ENCODE measurements around the gene CDKN3. TPM values are rescaled to one million over a fixed set of nuclear protein-coding genes. Genes with fewer than 3 reads are reported as not detected.
"Not testable (repeated sequence)": the region's sequence is repeated elsewhere in the genome, so short reads cannot be mapped to it uniquely, and the experiment has no call there.

CDKN3 gene
- total RNA-seq, 2 experiments from 2014 or later = 82.6 to 96.0 TPM

DNA sequence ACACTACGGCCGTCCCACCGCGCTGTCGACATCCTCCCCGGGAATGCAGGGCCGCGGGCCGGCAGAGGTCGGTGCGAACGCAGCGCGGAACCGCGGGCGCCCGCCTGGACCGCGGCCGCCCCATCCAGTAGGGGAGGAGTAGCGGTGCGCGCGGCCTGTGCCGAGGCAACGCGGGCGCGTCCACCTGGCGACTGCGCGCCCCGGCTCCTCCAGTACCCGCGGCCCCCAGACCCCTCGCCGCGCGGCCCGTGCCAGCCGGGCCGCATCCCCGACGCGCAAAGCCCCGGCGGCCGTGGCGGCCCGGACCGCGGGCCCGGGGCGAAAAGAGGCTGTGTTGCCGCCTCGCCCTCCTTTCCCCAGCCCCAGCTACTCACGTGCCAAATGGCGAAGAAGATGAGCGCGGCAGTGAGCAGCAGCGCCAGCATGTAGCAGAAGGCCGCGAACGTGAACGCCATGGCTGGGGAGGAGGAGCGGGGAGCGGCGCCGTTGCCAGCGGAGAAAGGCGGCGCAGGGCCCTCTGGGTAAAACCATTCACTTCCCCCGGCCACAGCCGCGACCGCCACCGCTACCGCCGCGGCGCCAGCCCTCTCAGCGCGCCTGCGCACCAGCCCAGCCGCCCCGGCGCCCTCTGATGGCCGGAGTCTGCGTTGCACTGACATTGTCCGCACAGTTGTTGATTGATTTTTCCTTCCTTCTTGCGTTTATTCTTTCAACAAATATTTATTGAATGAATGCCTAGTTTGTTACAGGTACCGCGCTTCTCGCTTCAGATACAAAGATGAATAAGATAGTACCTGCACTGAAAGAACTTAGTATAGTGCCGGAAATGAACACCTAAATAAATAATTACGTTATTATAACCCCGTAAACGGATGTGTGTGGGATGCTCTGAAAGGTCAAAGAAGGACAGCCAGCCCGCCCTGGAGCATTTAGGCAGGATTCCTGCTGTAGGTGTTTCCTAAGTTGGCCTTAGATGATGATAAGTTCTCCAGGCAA is 44.4 kb downstream of the CDKN3 start, which contains the start of gene CNIH1:
Gene CNIH1, minus strand, starts transcription at position 502 of the 996 bp plus-strand sequence. Its CDS starts 47 bp downstream, at position 455.
- DNase-seq (peak; percentile 94), ATAC-seq (peak; percentile 95)
- H3K4me3 Mint-ChIP-seq = peak within 1 kb of the TSS; percentile 89
- peak within 1 kb of the TSS; percentile 90 for H3K27ac Mint-ChIP-seq
- peaks cover 42% of the 10 kb centered on the region for H3K4me1 Mint-ChIP-seq
- H3K27me3 Mint-ChIP-seq = peaks cover 13% of the 10 kb centered on the region
- H3K36me3 Mint-ChIP-seq = peaks cover 21% of the 10 kb centered on the region
- no peaks in the 10 kb centered on the region for H3K9me3 Mint-ChIP-seq (ENCODE audit: low read depth)
- CTCF ChIA-PET = interaction anchor here (0.6 to 2.6 kb wide), 6 partner anchors 10 to 123 kb away, joined by 3 to 15 read pairs (median 4); partner anchors contain the start of gene CDKN3

- peaks cover 20% of the 10 kb centered on the region for H3K27me3 Mint-ChIP-seq
- H3K4me3 Mint-ChIP-seq; ATAC-seq; H3K27ac Mint-ChIP-seq; DNase-seq; H3K9me3 Mint-ChIP-seq (ENCODE audit: low read depth): not testable (repeated sequence)
- peaks cover 30% of the 10 kb centered on the region for H3K4me1 Mint-ChIP-seq
- CTCF ChIA-PET = interaction anchor here (1.1 to 2.6 kb wide), 3 partner anchors 11 to 46 kb away, joined by 3 to 15 read pairs (median 4); partner anchors contain the start of gene CDKN3
- H3K36me3 Mint-ChIP-seq = peaks cover 17% of the 10 kb centered on the region
Measured at GRCh38 chr14:54442961-54443360, 46.2 kb downstream of the CDKN3 start.

DNA sequence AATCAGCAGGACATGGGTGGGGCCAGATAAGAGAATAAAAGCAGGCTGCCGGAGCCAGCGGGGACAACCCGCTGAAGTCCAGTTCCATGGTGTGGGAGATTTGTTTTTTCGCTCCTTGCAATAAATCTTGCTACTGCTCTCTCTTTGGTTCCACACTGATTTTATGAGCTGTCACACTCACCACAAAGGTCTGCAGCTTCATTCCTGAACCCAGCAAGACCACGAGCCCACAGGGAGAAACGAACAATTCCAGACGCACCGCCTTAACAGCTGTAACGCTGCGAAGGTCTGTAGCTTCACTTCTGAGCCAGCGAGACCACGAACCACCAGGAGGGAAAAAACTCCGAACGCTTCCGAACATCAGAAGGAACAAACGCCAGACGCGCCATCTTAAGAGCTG is 47.2 kb downstream of the CDKN3 start:
- H3K4me1 Mint-ChIP-seq = peaks cover 24% of the 10 kb centered on the region
- CTCF ChIA-PET = interaction anchor here (2.0 to 2.6 kb wide), 2 partner anchors 12 to 47 kb away, joined by 4 to 15 read pairs; partner anchors contain the start of gene CDKN3
- H3K27ac Mint-ChIP-seq = no peak overlapping the region
- H3K4me3 Mint-ChIP-seq = no peak overlapping the region
- peaks cover 13% of the 10 kb centered on the region for H3K36me3 Mint-ChIP-seq
- no peak for ATAC-seq
- no peak for DNase-seq
- peaks cover 27% of the 10 kb centered on the region for H3K27me3 Mint-ChIP-seq
- no peaks in the 10 kb centered on the region for H3K9me3 Mint-ChIP-seq (ENCODE audit: low read depth)

DNA sequence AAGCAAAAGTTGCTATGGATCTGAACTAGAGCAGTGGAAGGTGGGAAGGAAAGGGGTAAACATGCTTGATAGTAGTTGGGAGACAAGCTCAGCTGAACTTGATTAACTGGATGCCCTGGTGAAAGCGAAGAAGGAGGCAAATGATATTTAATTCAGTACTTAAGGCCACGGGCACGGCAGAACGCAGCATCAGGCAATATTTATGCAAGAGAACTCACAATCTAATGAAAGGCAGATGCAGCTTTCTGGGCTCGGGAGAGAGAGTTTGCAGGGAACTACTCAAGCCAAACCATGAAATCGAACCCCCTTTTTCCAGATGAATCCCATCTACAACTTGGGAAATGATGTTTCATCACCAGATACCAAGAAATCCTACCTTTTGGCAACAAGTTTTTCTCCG is 47.9 kb downstream of the CDKN3 start:
- no peak for DNase-seq
- no peak for ATAC-seq
- Mint-ChIP-seq H3K36me3 (peaks cover 8% of the 10 kb centered on the region), H3K27me3 (peaks cover 30% of the 10 kb centered on the region), H3K9me3 (ENCODE audit: low read depth) (no peaks in the 10 kb centered on the region), H3K4me3 (no peak overlapping the region), H3K4me1 (peaks cover 20% of the 10 kb centered on the region), H3K27ac (no peak overlapping the region)
- CTCF ChIA-PET = interaction anchor here (2.0 kb wide), 1 partner anchor 12 kb away, joined by 4 read pairs; no protein-coding TSS in a partner anchor

DNA sequence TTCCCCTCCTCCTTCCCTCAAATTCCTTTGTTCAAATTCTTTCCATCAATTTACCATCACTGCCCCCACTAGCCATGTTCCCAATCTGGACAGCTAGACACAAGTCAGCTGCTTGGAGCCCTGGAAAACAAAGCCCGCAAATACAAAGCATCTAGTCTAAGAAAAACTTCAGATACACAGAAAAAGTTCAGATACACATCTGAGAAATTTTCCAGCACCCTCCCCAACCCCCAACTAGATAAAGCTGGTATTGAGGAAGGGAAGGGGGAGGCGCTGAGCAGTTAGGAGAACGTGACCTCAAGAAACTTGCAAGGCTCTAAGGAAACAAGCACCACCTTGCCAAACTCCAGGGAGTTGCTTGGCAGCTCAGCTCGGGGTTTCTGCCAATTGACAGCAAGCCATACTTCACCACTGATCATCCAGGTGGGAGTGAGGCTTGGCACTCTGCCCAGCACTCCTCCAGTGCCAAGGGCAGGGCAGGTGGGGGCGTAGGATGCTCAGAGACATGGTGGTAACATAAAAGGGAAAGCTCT is 49.4 kb downstream of the CDKN3 start:
- Mint-ChIP-seq H3K4me1 (peaks cover 17% of the 10 kb centered on the region), H3K9me3 (ENCODE audit: low read depth) (no peaks in the 10 kb centered on the region), H3K27ac (no peak overlapping the region), H3K27me3 (peaks cover 30% of the 10 kb centered on the region), H3K36me3 (peaks cover 2% of the 10 kb centered on the region), H3K4me3 (no peak overlapping the region)
- CTCF ChIA-PET = interaction anchor here (0.8 kb wide), 1 partner anchor 33 kb away, joined by 3 read pairs; no protein-coding TSS in a partner anchor
- DNase-seq (no peak), ATAC-seq (no peak)

DNA sequence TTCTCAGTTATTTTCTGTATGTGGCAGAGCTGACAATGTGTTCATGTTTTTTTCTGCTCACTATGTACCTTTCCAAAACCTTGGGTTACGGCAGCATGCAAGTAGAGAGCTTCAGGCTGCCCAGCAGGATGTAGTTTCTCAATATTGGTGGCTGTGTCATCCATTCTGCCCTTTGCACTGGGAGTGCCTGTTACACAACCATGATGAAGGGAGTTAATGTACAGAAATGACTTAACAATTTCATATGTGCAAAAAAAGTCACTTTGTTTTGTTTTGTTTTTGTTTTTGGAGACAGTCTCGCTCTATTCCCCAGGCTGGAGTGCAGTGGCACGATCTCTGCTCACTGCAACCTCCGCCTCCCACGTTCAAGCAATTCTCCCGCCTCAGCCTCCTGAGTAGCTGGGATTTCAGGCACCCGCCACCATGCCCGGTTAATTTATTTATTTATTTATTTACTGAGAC is 50.5 kb downstream of the CDKN3 start:
- ATAC-seq (no peak), DNase-seq (no peak)
- CTCF ChIA-PET = interaction anchor here (0.8 kb wide), 1 partner anchor 37 kb away, joined by 3 read pairs; no protein-coding TSS in a partner anchor
- H3K4me3 Mint-ChIP-seq = no peak overlapping the region
- peaks cover 26% of the 10 kb centered on the region for H3K27me3 Mint-ChIP-seq
- no peak overlapping the region for H3K27ac Mint-ChIP-seq
- no peaks in the 10 kb centered on the region for H3K9me3 Mint-ChIP-seq (ENCODE audit: low read depth)
- H3K36me3 Mint-ChIP-seq = no peaks in the 10 kb centered on the region
- H3K4me1 Mint-ChIP-seq = peaks cover 8% of the 10 kb centered on the region

DNA sequence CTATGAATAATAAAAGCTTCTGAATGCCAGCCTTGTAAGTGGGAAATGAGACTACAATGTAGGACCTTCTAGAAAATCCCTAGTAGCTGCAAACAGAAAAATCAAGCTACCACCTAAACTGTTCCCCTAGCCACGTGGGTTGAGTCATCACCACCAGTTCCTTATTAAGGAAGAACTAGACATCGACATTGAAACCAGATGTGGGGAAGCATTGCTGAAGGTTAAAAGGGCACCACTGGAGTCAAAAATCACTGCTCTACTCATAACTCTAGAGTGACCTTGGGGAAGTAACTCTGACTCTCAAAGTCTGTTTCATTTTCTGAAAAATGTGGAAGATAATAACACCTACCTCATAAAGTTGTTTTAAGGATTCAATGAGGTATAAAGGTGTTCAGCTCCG is 53.7 kb downstream of the CDKN3 start:
- DNase-seq (no peak), ATAC-seq (no peak)
- Mint-ChIP-seq H3K36me3 (no peaks in the 10 kb centered on the region), H3K27ac (no peak overlapping the region), H3K9me3 (ENCODE audit: low read depth) (no peaks in the 10 kb centered on the region), H3K4me3 (no peak overlapping the region), H3K4me1 (peaks cover 6% of the 10 kb centered on the region), H3K27me3 (peaks cover 20% of the 10 kb centered on the region)
- CTCF ChIA-PET = no interaction called here

- no peak for DNase-seq
- Mint-ChIP-seq H3K9me3 (ENCODE audit: low read depth) (no peaks in the 10 kb centered on the region), H3K36me3 (no peaks in the 10 kb centered on the region), H3K27me3 (peaks cover 17% of the 10 kb centered on the region), H3K4me3 (no peak overlapping the region), H3K27ac (no peak overlapping the region), H3K4me1 (peaks cover 6% of the 10 kb centered on the region)
- CTCF ChIA-PET = no interaction called here
- ATAC-seq = no peak
Measured at GRCh38 chr14:54451121-54451601, 54.4 kb downstream of the CDKN3 start.

- Mint-ChIP-seq H3K27ac (no peak overlapping the region), H3K27me3 (peaks cover 12% of the 10 kb centered on the region), H3K4me1 (peaks cover 6% of the 10 kb centered on the region), H3K4me3 (no peak overlapping the region), H3K9me3 (ENCODE audit: low read depth) (no peaks in the 10 kb centered on the region), H3K36me3 (no peaks in the 10 kb centered on the region)
- DNase-seq (no peak), ATAC-seq (no peak)
- CTCF ChIA-PET = no interaction called here
Measured at GRCh38 chr14:54451961-54452360, 55.2 kb downstream of the CDKN3 start.

- DNase-seq (no peak), ATAC-seq (no peak)
- H3K36me3 Mint-ChIP-seq = no peaks in the 10 kb centered on the region
- peaks cover 9% of the 10 kb centered on the region for H3K27me3 Mint-ChIP-seq
- H3K9me3 Mint-ChIP-seq (ENCODE audit: low read depth) = no peaks in the 10 kb centered on the region
- CTCF ChIA-PET = interaction anchor here (1.1 kb wide), 1 partner anchor 320 kb away, joined by 4 read pairs; no protein-coding TSS in a partner anchor
- H3K4me1 Mint-ChIP-seq = peaks cover 6% of the 10 kb centered on the region
- H3K27ac Mint-ChIP-seq = no peak overlapping the region
- H3K4me3 Mint-ChIP-seq = no peak overlapping the region
Measured at GRCh38 chr14:54453252-54453651, 56.4 kb downstream of the CDKN3 start.

- ATAC-seq; H3K27ac Mint-ChIP-seq; DNase-seq; H3K36me3 Mint-ChIP-seq; H3K4me1 Mint-ChIP-seq; CTCF ChIA-PET; H3K27me3 Mint-ChIP-seq; H3K4me3 Mint-ChIP-seq; H3K9me3 Mint-ChIP-seq (ENCODE audit: low read depth): not testable (repeated sequence)
Measured at GRCh38 chr14:54453990-54454389, 57.2 kb downstream of the CDKN3 start.

DNA sequence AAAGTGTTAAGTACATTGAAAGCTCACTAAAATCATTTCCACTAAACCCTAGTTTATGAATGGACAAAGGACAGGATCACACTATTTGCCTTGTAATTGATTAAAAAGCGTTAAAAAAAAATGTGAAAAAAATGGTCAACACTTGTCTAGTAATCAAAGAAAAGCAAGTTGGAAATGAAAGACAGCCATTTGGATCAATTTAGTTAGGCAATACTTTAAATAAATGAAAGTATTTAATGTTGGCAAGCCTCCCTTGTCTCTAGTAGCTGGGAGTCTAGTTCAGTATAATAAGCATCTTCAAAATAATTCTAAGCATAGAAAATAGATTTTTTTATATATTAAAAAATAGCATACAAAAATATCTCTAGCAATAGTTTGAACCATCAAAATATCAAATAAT is 58.6 kb downstream of the CDKN3 start:
- ATAC-seq (no peak), DNase-seq (no peak)
- Mint-ChIP-seq H3K27me3 (no peaks in the 10 kb centered on the region), H3K27ac (no peak overlapping the region), H3K4me1 (peaks cover 6% of the 10 kb centered on the region), H3K9me3 (ENCODE audit: low read depth) (peaks cover 4% of the 10 kb centered on the region), H3K36me3 (peaks cover 7% of the 10 kb centered on the region), H3K4me3 (no peak overlapping the region)
- CTCF ChIA-PET = interaction anchor here (0.7 kb wide), 1 partner anchor 27 kb away, joined by 3 read pairs; no protein-coding TSS in a partner anchor

Data from activated CD8-positive, alpha-beta memory T cell treated with anti-CD3 and anti-CD28 coated beads, Interleukin-2, amount 10 ng/mL, durations not matched to agents 7 days and 5 days (primary cell).